ENCODE measurements around the gene STEAP4.
"Not testable (repeated sequence)": the region's sequence is repeated elsewhere in the genome, so short reads cannot be mapped to it uniquely, and the experiment has no call there.

STEAP4 gene

GRCh38 chr7:88311675-88312036, 5.0 kb upstream of the STEAP4 start:
- DNase-seq: no peak

DNA sequence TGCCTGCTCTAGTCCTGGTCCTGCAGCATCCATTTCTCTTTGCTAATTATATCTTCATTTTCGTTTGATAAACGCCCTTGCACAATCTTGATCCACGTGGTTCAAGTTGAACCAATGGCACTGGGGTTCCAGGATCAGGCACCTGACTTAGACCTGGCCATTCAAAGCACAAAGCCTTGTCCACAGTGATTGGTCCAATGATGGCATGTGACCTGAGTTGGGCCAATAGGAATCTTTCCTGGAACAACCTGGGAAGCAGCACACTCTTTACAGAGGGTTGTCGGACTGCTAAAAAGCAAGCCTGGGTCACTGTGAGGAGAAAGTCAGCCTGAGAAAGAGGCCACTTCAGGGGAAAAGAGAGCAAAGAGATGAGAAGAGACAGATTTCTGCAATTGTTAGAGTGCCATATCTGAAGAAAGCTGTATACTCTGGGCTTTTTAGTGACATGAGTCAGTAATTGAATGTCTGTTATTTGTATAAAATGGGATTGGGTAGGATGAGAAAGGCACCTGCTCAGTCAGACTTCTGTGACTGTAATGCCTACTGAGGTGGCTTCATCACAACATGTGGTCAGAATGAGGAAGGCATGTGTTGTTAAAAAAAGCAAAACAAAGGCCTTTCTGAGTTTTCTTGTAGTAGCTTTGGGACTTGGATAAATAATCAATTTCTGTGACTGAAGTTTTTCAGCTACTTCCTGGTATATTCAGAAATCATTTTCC, 4.4 kb upstream of the STEAP4 start:
- DNase-seq: no peak

- no peak for DNase-seq
Measured at GRCh38 chr7:88309819-88310218, 3.1 kb upstream of the STEAP4 start.

- no peak for DNase-seq
Measured at GRCh38 chr7:88307823-88308222, 1.1 kb upstream of the STEAP4 start.

DNA sequence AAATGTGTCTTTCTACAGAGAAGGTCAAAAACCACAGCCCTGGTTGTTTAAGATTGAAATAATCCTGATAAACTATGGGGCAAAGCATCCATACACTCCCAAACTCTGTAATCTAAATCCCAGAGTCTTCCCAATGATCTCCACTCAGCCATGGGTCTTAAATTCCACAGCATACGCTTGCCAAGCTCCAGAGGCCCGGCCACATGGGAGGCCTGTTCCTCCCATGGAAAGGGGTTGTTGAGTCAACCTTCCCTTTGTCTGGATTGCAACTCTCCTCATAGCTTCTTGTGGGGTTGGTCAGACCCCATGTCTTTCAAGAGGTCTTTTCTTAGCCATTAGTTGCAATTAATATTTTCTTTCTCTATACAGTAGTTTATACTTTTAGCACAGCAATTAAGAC, 718 bp upstream of the STEAP4 start:
- DNase-seq: no peak

DNA sequence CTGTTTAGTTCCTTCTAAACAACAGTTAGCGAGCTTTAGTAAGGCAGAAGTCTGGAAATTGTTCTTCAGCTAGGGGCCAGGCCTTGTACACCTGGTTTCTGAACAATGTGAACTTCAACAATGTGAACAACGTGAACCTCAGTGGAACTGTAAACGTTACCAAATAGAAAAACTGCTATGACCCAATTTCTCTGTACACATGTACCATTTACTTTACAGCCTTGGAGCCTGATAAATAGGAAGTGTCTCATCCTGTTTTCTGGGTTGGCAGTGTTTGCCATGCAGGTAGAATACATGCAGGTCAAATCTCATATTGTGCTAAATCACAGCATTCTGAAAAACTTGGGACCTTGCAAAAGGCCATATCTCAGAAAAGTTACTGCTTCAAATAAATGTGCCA, 1.6 kb downstream of the STEAP4 start:
- DNase-seq: no peak

DNA sequence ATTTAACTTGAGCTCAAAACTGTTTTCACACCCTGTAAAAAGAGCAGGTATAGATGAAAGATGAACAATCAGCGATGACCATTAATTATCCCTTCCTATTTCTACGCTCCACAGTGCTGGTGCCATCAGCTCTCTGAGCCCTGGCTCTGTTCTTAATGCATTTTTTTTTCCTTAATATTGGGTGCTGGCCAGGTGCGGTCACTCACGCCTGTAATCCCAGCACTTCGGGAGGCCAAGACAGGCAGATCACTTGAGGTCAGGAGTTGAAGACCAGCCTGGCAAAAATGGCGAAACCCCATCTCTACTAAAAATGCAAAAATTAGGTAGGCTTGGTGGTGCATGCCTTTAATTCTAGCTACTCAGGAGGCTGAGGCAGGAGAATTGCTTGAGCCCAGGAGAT, 4.2 kb downstream of the STEAP4 start:
- DNase-seq: no peak

GRCh38 chr7:88301924-88302323, 4.8 kb downstream of the STEAP4 start:
- no peak for DNase-seq

DNA sequence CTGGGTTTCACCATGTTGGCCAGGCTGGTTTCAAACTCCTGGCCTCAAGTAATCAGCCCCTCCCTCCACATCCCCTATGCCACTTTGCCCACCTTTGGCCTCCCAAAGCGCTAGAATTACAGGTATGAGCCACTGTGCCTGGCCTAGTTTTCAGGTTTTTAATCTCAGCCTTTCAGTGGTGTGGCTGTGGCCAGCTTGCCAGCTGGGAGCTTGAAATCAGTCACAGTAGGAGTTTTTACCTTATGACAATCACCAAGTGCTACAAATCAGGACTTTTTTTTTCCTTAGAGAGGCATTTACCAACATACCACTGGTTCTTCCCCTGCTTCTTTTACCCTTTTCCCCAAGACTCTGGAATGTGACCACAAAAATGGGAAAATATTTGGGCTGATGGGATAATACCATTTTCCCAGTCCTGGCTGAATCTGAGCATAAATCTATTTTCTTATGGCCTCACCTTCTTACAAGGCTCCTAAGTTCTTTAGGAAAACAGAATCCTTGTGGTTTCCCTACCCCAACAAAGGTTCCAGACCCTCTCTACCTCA, 6.2 kb downstream of the STEAP4 start:
- no peak for DNase-seq

GRCh38 chr7:88299126-88299525, 7.6 kb downstream of the STEAP4 start:
- no peak for DNase-seq

DNA sequence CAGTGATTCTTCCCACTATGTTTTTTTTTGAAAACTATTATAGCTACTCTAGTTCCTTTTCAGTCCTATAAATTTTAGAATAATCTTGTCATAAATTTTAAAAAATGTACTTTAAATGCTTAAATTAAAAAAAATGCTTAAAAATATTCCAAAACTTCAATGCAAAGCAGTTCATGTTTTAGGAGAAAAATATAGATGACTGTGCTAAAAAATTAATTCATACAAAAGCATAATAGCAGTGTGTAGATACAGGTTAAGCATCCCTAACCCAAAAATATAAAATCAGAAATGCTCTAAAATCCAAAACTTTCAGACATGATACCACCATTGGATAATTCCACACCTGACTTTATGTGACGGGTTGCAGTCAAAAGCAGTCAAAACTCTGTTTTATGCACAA, 12.8 kb downstream of the STEAP4 start:
- DNase-seq: no peak

DNA sequence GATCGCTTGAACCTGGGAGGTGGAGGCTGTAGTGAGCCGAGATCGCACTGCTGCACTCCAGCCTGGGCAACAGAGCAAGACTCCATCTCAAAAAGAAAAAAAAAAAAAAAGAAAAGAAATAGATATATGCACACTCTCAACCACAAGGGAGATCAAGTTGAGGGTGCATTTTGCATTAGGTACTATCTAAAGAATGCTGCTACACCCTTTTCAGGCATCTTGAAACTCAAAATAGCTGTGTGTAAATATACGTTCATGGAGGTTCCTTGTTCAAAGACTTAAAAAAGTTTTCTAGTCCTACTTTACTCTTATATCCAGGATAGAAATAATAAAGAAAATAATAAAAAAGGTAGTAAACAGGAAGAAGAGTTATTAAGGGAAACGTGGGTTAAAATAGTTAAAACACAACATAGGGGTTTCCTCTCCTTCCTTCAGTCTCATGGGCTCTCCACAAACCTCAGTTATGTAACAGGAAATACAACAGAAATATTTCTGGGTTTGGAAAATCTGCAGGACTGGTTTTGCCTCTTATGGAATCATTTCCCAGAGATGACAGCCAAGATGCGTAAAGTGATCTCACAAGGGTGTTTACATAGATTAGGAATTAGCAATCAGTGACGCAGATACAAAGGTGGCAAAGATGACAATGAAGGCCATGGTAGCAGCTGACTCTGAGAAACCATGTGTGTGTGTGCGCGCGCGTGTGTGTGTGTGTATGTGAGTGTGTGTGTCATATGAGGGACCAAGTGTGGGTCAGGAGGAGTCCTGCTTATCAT, 15.1 kb downstream of the STEAP4 start:
- no peak for DNase-seq

DNA sequence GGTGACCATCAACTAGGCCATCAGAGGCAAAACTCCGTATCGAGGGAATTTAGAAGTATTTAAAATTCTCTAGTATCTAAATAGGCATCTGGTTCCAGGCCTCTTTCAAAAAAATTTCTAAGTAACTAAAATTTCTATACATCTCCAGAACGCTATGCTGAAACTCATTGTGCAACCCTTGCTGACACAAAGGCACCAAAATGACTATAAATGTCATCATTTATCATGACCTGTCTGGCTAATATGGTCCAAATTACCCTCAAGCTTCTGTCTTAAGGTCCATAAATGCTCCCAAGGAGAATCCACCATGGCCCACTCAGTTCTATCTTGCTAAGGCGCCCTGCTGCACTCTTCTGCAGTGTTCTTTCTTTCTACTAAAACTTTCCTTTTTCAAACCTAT, 16.2 kb downstream of the STEAP4 start:
- DNase-seq: no peak

- no peak for DNase-seq
Measured at GRCh38 chr7:88289564-88290025, 17.1 kb downstream of the STEAP4 start.

DNA sequence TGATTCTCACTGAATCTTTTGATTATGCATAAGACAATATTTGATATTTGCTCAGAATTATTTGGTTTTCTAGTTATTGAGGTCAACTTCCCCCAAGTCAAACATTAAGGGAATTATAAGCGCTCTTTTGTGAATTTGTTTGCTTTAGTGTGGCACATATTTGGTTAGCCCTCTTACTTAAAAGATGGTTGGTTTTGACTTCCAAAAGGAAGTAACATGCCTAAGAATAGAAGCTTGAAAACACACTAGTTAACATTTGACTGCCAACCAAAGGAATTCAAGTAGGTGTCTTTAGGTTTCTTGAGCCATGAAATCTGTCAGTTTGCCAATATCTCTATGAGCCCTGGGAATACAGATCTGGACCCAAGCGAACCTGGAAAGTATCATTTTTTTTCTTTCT, 24.9 kb downstream of the STEAP4 start:
- no peak for DNase-seq

GRCh38 chr7:88280801-88281200, 25.9 kb downstream of the STEAP4 start:
- no peak for DNase-seq

DNA sequence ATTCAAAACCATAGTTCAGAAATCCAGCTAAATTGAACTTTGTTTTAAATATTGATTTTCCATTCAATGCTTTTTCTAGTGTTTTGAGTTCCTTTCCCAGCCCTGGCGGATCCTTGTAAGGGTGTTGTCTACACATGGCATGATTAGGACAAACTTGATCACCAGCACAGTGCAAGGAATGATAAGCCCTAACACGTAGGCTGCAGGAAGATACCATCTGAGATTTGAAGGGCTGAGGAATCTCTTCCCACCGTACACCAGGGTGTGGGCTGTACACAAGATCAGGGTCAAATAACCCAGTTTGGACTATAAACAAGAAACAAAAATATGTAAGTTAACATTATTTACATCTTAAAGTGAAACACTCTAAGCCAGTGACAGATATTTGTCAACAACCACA, 27.4 kb downstream of the STEAP4 start:
- DNase-seq: no peak

DNA sequence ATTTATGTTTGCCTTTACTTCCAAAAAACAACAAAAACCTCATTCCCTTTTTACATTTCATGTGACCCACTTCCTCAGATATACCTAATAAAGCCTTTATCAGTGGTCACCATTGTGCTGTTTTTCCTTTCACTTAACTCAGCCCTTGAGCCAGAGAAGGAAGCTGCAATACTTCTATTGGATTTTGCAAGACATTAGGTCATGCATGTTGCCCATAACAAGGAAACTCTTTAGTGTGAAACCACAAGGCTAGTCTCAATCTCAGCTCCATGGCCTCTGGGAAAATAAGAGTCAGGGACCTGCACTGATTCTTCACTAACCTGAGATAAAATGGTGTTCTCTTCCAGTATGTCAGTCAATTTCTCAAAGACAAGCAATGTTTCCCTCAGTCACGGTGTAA, 27.8 kb downstream of the STEAP4 start:
- no peak for DNase-seq

DNA sequence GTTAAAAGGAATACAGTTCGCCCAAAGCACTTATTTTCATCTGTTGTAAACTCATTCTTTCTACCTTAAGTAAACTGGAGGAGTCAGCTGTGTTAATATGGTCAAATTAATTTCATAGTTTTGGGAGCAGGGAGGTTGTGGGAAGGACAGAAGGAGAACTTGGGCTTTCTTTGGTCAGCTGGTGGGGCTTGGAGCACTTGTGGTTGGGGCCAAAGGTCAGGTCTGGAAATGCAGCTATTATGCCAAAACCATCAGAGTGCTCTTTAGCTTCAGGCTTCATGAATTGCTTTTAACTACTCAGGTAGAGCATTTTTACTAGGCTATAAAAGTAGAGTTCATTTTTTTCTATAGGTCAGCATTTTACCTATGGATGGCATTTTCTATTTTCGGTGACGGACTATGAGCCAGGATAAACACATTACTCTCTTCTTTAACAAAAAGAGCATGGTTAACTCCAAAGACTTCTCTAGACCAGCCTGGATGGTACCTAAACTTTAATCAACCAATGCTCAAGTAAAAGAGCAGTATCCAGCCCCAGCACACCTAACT, 30.0 kb downstream of the STEAP4 start:
- no peak for DNase-seq

DNA sequence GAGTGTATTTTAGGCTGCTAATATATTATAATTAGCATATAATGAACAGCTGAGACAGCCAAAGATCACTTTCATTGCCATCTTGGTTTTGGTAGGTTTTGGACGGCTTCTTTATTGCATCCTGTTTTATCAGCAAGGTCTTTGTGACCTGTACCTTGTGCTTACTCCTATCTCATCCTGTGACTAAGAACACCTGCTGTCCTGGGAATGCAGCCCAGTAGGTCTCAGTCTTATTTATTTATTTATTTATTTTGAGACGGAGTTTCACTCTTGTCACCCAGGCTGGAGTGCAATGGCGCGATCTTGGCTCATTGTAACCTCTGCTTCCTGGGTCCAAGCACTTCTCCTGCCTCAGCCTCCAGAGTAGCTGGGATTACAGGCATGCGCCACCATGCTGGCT, 31.8 kb downstream of the STEAP4 start:
- DNase-seq: not testable (repeated sequence)

- DNase-seq: no peak
Measured at GRCh38 chr7:88269586-88269985, 37.1 kb downstream of the STEAP4 start.

DNA sequence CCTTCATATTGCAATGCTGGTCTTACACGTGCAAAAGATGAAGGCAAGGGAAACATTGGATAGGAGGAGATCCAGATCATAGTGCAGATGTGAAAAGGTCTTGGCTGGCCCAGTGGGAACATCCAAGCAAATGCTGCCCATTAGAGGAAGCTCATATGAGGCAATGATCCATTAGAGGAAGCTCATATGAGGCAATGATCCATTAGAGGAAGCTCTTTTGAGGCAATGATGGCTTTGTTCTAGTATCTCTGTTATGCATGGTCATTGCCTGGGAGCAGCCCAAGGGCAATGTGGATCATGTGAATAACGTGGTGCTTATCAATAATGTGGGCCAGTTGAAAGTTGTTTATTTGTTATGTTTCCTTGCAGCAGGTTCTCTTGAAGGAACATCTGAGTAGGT, 37.8 kb downstream of the STEAP4 start:
- DNase-seq: no peak

DNA sequence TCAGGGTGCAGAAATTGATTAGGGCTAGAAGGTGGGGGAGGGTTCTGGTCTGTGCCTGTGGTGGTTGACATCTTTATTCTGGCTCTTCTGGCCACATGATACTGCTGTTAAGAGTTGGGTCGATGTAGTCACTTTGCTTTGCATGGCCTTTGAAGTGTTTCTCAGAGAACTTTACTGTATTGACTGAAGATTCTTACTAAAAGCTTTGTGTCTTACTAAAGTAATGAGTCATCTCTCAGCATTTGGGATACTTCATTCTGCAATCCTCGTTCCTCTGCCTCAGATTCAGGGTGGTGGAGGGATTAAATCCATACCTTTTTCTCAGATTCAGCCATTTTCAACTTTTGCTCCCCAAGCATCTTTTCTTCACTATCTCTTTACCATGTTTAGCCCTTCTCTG, 38.6 kb downstream of the STEAP4 start:
- DNase-seq: no peak

DNA sequence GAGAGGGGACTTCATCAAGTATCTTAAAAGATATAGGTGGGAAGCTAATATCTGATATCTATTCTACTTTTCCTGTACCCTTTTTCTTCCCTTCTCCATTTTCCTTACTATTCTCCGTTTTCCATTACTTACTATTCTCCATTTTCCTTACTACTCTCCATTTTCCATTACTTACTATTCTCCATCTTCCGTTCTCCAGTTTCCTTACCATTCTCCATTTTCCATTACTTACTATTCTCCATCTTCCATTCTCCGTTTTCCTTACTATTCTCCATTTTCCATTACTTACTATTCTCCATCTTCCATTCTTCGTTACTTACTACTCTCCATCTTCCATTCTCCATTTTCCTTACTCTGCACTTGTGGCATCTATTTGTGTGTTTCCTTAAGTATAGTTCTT, 39.3 kb downstream of the STEAP4 start:
- no peak for DNase-seq
